ENCODE results near the gene SAE1. TPM values are rescaled to one million over a fixed set of nuclear protein-coding genes. Genes with fewer than 3 reads are reported as not detected.

SAE1 gene
- total RNA-seq, 6 experiments from 2014 or later = 18.8 to 33.2 (median 26.7) TPM

- DNase-seq = no peak
- peaks cover 0 to 9% (median 2%) of the 10 kb centered on the region in 4 donors for H3K4me1 ChIP-seq
- TF ChIP-seq POLR2A (IDR thresholded peaks at IDR 0.05) (no peak), CTCF (IDR thresholded peaks at IDR 0.05) (no peak)
- WGBS (ENCODE audit: insufficient coverage, low coverage, low lambda C conversion rate, missing lambda C conversion rate) = 76% methylated on average over 2 of the region's 2 CpGs
- no peaks in the 10 kb centered on the region for H3K27me3 ChIP-seq
- ATAC-seq = no peak
- intact Hi-C loops (cut with DNase I) = no loop called here
- H3K4me3 ChIP-seq = no peak overlapping the region
- H3K9me3 ChIP-seq = no peaks in the 10 kb centered on the region
- H3K36me3 ChIP-seq = peaks cover 0 to 59% (median 13%) of the 10 kb centered on the region in 4 donors
- no peak overlapping the region for H3K27ac ChIP-seq
These were observed 22.0 kb downstream of the SAE1 start for GRCh38 chr19:47152632-47153031.

GRCh38 chr19:47153266-47153665 is 22.6 kb downstream of the SAE1 start:
- H3K27ac ChIP-seq = no peak overlapping the region
- no CpG with 5 or more reads among the region's 2 CpGs for WGBS (ENCODE audit: insufficient coverage, low coverage, low lambda C conversion rate, missing lambda C conversion rate)
- TF ChIP-seq CTCF (IDR thresholded peaks at IDR 0.05) (no peak), POLR2A (IDR thresholded peaks at IDR 0.05) (no peak)

GRCh38 chr19:47155148-47155547 is 24.5 kb downstream of the SAE1 start:
- 71% methylated on average over 7 of the region's 7 CpGs for WGBS (ENCODE audit: insufficient coverage, low coverage, low lambda C conversion rate, missing lambda C conversion rate)
- no peak for TF ChIP-seq POLR2A (IDR thresholded peaks at IDR 0.05)
- TF ChIP-seq CTCF (IDR thresholded peaks at IDR 0.05) = no peak
- ATAC-seq (no peak), DNase-seq (no peak)
- Histone ChIP-seq H3K27ac (no peak overlapping the region), H3K27me3 (no peaks in the 10 kb centered on the region), H3K9me3 (no peaks in the 10 kb centered on the region), H3K4me1 (peaks cover 0 to 15% (median 2%) of the 10 kb centered on the region in 4 donors), H3K4me3 (no peak overlapping the region), H3K36me3 (peaks cover 0 to 57% (median 12%) of the 10 kb centered on the region in 4 donors)
- intact Hi-C loops (cut with DNase I) = no loop called here

More at GRCh38 chr19:47153266-47153665, 22.6 kb downstream of the SAE1 start:
- H3K4me3 ChIP-seq = no peak overlapping the region
- ATAC-seq (no peak), DNase-seq (no peak)
- intact Hi-C loops (cut with DNase I) = no loop called here
- H3K27me3 ChIP-seq = no peaks in the 10 kb centered on the region
- H3K4me1 ChIP-seq = peaks cover 0 to 12% (median 2%) of the 10 kb centered on the region in 4 donors
- peaks cover 0 to 59% (median 13%) of the 10 kb centered on the region in 4 donors for H3K36me3 ChIP-seq
- no peaks in the 10 kb centered on the region for H3K9me3 ChIP-seq

- DNase-seq = no peak
- TF ChIP-seq POLR2A (IDR thresholded peaks at IDR 0.05) (no peak), CTCF (IDR thresholded peaks at IDR 0.05) (no peak)
- H3K4me3 ChIP-seq = no peak overlapping the region
- intact Hi-C loops (cut with DNase I) = no loop called here
- peak in 1 of 4 donors; percentile 19 for ATAC-seq
- no peaks in the 10 kb centered on the region for H3K9me3 ChIP-seq
- no peaks in the 10 kb centered on the region for H3K27me3 ChIP-seq
- peak overlapping the region in 2 of 3 donors; percentile 8 to 39 for H3K27ac ChIP-seq
- WGBS (ENCODE audit: insufficient coverage, low coverage, low lambda C conversion rate, missing lambda C conversion rate) = 64% methylated on average over 7 of the region's 7 CpGs
- peaks cover 0 to 45% (median 10%) of the 10 kb centered on the region in 4 donors for H3K36me3 ChIP-seq
- peaks cover 0 to 6% (median 2%) of the 10 kb centered on the region in 4 donors for H3K4me1 ChIP-seq
These were observed 26.3 kb downstream of the SAE1 start for GRCh38 chr19:47156861-47157430.
